HG03103 (cell line): ENCODE measurements around the gene PLXNB3.
"Not testable (repeated sequence)": the region's sequence is repeated elsewhere in the genome, so short reads cannot be mapped to it uniquely, and the experiment has no call there.

Source experiments
- ATAC-seq: cut with Tn5 transposase; IDR thresholded peaks from one replicate; pipeline ENCODE4 v1.9.1; 2021; ENCODE audit warnings: low read depth; ENCODE audit not compliant: unreplicated experiment

Gene PLXNB3

DNA sequence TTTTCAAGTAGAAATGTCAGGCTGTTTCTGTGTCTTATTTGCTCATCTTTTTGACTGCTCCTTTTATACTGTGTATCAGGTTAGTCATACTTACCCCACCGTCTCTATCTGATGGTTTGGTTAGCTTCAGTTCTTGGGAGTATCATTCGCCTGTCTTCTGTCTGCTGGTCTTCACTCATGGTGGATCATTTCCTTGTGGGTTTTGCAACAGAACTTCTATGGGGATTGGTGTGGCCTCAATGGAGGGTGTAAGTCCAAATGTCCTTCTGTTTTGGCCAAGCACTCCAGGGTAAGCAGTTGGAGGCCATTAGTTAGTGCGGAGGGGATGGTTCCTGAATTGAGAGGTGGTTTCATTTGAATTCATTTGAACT lies 32.2 kb upstream of the PLXNB3 start:
- ATAC-seq = no peak

DNA sequence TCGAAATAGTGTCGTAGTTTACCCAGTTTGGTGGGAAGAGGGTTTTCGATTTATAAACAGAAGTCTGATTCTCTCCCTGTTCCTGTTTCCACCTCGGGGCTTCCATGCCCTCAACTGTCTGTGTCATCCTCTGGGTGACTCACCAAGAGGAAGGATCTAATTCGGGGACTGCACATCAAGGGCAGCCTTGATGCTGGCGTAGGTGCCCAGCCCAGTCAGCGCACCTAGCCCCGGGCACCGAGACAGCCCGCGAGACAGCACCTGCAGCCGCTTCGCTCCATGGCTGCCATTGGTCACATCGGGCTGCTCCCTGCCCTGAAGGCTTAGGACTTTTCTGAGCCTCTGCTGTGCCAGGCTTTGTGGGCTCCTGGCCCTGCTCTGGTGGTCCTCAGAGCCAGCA lies 31.6 kb upstream of the PLXNB3 start:
- ATAC-seq = no peak

- ATAC-seq = no peak
Observed at GRCh38 chrX:153733651-153734240, 30.3 kb upstream of the PLXNB3 start.

GRCh38 chrX:153734871-153735270 lies 29.2 kb upstream of the PLXNB3 start:
- ATAC-seq = no peak

GRCh38 chrX:153735274-153735673 lies 28.8 kb upstream of the PLXNB3 start:
- ATAC-seq = no peak

- ATAC-seq = no peak
Observed at GRCh38 chrX:153736071-153736820, 27.8 kb upstream of the PLXNB3 start.

DNA sequence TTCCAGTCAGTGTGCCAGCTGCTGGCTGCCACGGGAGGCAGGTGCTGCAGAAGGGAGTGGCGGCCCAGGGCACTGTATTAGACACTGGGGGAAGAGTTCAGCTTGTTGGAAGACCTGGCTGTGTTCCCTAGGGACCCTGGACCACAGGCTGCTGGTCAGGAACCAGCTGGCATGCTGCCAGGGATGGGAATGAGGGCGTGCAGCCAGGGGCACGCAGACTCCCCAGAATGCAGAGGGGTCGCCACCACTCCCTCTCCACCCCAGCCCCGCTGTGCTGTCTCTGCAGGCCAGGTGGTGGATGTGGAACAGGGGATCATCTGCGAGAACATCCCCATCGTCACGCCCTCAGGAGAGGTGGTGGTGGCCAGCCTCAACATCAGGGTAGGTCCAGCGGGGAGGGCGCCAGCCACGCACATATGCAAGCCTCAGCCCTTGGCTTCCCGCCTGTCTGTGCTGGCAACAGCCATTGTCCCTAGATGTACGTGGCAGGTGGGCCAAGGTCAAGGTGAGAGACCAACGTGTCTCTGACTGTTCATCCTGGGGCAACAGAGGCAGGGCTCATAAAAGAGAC lies 27.1 kb upstream of the PLXNB3 start:
- no peak for ATAC-seq

- no peak for ATAC-seq
Observed at GRCh38 chrX:153738056-153738605, 25.9 kb upstream of the PLXNB3 start.

DNA sequence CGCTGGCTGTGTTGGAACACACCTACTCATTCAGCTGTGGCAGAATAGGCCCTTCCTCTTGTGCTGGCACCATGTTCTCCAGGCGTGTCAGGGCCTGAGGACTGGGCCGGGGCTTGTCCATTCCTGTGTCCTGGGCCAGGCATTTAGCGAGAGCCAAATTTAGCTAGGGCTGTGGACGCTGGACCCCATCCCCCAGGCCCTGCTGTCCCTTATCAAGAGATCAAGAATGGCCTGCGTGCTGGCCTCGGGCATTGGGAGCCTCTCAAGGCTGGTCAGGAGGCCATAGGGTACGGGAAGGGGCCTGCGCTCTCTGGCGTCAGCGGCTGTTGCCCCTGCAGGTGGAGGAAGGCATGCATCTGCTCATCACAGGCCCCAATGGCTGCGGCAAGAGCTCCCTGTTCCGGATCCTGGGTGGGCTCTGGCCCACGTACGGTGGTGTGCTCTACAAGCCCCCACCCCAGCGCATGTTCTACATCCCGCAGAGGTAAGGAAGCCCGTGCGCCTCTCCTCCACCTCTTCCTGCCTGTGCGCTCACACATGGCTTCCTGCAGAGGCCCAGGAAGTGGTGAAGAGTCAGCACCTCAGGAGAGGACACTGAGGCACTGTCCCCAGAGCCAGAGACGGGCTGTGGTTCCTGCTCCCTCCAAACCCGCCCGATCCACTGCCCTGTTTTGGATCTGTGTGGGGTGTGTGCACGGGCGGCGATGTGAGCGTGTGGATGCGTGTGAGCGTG lies 24.1 kb upstream of the PLXNB3 start:
- ATAC-seq = no peak

DNA sequence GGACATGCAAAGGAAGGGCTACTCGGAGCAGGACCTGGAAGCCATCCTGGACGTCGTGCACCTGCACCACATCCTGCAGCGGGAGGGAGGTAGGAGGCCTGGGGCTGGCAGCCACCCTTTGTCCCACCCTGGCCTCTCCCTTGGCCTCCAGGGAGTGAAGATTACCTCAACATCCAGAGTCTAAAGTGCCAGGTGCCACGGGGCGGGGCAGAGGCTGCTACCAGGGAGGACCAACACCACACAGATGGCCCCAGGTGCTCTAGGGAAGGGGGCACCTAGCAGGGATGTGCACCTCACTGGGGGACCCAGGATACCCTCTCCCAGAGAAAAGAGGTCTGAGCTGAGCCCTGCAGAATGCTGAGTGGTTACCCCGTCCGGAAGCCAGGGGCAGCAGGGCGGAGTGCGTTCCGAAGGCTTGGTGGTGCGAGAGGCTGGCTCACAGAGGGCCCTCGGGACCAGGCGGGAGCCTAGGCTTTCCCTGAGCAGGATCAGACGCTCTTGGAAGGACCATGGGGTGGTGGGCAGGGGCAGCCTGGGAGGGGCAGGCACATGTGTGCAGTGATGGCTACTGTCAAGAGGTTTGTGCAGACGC lies 23.3 kb upstream of the PLXNB3 start:
- no peak for ATAC-seq

- no peak for ATAC-seq
Observed at GRCh38 chrX:153741446-153741845, 22.6 kb upstream of the PLXNB3 start.

DNA sequence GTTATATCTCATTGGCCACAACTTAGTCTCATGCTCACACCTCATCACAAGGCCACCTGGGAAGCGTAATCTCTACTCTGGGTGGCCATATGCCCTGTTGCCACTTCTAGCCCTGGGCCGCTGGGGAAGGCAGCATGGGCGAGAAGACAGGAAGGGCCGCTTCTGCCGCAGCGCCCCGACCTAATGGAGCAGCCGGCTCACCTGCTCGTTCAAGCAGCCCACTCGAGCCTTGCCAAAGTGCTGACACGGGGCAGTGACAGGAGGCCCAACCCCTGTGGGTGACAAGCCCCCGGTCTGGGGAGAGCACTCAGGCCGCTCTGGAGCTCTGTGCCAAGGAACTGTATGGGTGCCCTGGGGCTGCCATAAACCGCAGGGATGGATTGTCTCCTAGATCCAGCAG lies 21.9 kb upstream of the PLXNB3 start:
- not testable (repeated sequence) for ATAC-seq

GRCh38 chrX:153742796-153743467 lies 21.1 kb upstream of the PLXNB3 start:
- ATAC-seq = not testable (repeated sequence)

GRCh38 chrX:153743468-153744209 lies 20.4 kb upstream of the PLXNB3 start:
- not testable (repeated sequence) for ATAC-seq

DNA sequence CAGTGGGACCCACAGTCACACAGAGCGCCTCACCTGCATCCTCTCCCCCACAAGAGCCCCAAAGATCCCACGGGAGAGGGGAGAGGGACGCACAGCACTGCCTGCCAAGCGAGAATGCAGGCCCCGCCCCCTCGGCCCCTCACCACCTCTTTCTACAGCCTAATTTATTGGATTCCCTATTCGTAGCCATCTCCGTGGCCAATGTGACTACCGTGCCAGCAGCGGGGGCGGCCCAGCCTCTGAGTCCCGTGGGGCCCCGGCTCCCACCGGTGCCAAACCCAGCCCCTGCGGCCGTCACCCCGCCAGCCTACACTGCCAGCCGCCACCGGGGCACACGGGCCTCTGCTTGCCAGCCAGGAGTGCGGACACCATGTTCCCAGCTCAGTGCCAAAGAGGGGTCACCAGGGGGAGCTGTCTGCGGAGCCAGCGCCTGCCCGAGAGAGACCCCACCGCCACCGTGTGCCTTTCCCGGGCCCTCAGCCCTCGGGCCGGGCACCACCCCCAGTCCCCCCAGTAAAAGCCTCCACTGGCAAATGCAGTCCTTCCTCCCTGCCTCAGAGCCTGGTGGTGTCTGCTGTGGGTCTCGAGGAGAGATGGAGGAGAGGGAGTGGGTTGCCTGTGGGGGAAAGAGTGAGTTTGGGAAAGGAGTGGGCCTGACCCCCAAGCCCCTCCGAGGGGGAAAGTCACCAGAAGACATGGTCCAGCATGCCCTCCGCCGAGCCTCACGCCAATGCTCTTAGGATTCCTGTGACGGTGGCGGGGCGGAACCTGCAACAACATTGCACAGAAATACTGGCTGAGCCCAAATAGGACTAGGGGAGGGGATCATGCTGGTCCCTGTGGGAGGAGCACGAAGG lies 19.6 kb upstream of the PLXNB3 start:
- no peak for ATAC-seq

GRCh38 chrX:153745067-153745433 lies 19.0 kb upstream of the PLXNB3 start:
- not testable (repeated sequence) for ATAC-seq

DNA sequence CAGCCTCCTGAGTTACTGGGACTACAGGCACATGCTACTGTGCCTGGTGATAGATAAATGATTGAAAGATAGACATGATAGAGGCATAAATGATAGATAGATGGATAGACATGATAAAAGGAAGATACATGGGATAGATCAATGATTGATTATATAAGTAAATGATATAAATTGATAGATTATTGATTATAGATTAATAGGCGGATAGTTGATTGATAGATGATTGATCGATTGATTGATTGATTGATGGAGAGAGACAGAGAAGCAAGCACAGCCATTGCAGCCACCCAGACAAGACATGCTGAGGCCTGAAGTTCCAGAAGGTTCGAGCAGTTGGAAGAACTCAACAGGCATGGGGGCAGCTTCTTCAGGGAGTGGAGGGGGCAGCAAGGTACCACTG lies 17.7 kb upstream of the PLXNB3 start:
- ATAC-seq = no peak

GRCh38 chrX:153746991-153747390 lies 17.1 kb upstream of the PLXNB3 start:
- not testable (repeated sequence) for ATAC-seq

GRCh38 chrX:153749017-153749416 lies 15.0 kb upstream of the PLXNB3 start:
- not testable (repeated sequence) for ATAC-seq
